HL-60/S4 treated with phorbol 12-myristate 13-acetate at 8.2 ng/mL for 4 days and 3 days (cell line): ENCODE data around the gene GFAP.

ENCODE experiments used
- in situ Hi-C: fragments of 300-500 bp; cut with MboI; formaldehyde crosslinking; loops from 2 replicates; pipeline ENCODE4 v1.15.0; 2022; ENCODE audit warnings: low sequenced_read_pairs

Gene GFAP

DNA sequence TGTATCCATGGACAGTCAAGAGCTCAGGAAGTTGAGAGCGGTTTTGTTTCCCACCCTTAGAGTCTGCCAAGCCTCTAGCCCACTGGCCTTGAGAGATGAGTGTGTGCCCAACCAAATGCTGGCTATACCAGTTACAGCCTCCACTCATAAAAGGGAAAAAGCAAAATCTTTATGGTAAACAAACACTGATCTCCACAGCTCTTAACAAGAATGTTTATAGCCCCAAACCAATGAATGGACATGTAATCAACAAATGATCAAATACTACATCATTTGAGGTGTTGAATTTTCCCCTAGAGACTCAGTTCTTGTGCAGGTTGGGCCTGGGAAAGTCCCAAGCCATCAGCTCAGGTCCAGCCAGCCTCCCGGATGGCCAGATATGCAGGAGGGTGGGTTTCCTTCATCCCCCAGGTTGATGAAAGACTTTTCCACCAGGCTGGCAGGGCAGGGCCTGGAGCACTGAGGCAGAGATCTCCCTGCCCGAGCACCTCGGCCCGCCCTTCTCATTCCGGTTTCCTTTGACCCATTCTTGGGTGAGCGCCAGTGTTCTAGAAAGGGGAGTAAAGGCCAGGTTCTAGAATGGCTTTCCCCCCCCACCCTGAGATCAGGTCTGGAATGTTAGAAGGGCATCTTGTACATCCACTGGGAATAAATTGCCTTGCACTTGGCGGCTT lies 12.2 kb downstream of the GFAP start:
- in situ Hi-C loops: no loop called here

DNA sequence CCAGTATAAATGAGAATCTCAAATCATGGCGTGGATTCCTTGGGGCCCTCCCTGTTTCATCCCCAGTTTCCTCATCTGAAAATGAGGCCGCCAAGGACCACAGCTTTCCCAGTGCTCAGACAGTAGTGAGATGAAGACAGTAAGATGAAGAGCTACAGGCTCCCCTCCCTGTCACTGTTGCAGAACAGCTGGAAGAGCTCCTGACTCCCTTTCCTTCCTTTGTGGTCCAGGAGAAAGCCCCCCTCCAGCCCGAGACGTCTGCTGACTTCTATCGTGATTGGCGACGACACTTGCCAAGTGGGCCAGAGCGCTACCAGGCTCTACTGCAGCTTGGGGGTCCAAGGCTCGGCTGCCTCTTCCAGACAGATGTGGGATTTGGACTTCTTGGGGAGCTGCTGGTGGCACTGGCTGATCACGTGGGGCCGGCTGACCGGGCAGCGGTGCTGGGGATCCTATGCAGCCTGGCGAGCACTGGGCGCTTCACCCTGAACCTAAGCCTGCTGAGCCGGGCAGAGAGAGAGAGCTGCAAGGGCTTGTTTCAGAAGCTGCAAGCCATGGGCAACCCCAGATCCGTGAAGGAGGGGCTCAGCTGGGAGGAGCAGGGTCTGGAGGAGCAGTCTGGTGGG lies 13.1 kb downstream of the GFAP start:
- in situ Hi-C loops: no loop called here

DNA sequence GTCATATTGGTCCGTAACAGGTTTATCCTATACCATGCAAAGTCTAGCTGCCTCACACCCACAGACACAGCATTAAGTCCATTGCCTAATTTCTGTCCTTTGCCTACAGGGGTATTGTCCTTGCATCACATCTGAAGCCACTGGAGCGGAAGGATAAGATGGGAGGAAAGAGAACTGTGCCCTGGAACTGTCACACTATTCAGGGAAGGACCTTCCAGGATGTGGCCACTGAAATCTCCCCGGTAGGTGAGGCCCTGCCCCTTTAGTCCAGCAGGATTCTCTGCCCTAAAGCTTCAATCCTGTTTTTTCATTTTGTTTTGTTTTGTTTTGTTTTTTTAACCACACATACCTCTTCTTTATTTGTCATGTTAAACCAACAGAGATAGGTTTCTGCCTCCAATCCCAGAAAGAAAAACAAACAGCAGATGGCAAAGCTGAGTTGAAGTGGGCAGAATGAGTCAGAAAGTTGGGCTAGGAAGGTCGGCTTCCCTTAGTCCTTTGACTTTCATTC lies 13.8 kb downstream of the GFAP start:
- in situ Hi-C loops: no loop called here

DNA sequence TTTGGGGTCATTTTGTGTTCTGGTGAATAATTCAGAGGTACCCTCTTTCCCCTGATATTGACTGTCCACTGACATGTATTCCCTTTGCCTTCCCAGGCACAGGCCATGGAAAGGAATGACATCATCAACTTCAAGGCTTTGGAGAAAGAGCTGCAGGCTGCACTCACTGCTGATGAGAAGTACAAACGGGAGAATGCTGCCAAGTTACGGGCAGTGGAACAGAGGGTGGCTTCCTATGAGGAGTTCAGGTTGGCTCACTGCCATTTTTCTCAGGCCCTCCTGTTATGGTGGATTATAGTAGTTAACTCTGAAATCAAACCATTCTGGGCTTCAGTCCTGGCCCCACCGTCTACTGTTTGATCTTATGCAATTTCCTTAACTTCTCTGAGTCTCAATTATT lies 14.4 kb downstream of the GFAP start:
- in situ Hi-C loops: no loop called here

DNA sequence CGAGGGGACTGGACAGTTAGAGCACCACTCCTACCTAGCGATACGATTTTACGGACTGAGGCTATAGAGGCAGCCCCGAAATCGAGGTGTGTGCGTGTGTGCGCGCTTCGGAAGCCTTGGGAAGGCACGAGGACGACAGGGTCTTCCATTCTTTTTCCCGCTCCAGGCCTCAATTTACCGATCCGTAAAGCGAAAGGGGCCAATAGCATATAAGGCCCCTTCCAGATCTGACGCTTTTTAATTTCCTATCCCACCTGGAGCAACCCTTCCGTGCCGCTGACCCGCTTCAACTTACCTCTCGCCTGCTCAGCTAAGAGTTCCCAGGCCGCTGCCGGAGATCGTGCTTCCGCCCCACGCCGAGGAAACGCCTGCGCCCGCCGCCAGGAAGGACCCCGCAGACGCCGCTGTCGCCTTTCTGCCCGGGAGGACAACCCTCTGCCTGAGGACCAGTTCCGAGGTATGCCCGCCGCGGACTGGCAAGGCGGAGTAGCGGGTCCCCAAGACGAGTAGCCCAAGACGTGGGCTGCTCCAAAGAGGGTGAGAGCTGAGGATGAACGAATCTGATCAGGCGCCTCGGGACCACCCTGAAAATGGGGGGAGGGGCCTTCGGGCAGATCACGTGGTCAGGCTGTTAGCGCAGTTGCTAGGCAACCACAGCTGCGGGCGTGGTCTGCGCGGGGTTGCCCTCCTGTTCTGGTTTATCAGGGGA lies 16.1 kb downstream of the GFAP start, which contains the start of gene EFTUD2:
Gene EFTUD2, minus strand, starts transcription at position 372 of the 709 bp plus-strand sequence. CDS start 4,924 bp downstream, outside the sequence.
- in situ Hi-C loops: no loop called here

DNA sequence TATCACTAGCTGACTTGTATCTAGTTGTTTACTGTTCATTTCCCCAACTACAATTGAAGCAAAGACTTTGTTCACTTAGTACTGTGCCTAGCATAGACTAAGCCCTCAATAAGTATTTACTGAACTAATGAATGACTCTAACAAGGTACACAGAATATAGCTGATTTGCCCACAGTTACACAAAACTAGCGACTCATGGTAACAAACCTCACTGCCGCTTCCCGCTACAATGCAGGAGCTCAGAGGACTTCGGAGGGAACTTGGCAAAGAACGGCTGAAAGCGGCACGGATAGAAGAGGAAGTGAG lies 16.6 kb downstream of the GFAP start:
- in situ Hi-C loops: no loop called here

DNA sequence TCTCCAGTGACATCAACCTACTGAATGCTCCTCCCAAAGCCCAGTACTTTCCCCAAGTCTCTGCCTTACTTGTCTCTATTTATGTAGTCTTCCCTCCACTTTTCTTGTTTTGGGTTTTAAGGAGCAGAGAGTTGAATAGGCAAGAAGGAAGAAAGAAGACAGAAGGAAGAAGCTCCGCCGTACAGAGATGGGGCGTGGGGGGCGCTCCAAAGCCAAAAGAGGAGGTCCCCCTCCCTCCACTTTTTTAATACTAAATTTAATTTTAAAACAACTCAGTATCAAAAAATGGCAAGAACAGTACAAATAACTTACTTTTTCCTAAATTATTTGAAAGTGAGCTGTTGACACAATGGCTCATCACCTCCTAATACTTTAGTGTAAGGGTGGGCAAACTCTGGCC lies 20.7 kb downstream of the GFAP start:
- in situ Hi-C loops: no loop called here

DNA sequence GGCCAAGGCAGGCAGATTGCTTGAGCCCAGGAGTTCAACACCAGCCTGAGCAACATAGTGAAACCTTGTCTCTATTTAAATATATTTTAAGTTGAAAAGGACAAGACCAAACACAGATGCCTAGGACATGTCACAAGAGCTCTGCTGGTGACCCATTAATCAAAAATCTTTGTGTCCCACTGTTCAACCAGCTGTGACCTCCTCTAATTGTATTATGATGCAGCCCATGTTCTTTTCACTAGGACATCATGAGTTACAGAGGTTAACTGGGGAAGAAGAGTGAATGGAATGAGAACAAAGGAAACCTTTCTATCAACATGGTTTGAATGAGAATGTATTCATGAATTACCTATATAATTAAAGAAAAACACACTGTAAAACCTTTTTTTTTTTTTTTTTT lies 23.1 kb downstream of the GFAP start:
- in situ Hi-C loops: no loop called here

DNA sequence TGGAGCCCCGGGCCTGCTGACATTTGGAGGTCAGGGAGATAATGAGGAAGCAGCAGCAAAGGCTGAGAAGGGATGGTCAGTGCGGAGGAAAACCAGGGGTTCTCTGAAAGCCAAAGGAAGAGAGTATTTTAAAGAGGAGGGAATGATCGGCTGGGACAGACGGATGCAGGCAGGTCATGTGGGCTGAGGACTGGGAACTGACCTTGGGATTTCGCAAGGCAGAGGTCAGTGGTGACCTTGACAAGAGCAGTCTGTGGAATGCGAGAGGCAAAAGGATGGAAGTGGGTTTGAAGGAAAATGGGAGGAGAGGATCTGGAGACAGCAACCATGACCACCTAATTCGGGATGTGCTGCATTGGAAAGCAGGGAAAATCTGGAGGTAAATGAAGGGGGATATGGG lies 26.3 kb downstream of the GFAP start:
- in situ Hi-C loops: no loop called here

DNA sequence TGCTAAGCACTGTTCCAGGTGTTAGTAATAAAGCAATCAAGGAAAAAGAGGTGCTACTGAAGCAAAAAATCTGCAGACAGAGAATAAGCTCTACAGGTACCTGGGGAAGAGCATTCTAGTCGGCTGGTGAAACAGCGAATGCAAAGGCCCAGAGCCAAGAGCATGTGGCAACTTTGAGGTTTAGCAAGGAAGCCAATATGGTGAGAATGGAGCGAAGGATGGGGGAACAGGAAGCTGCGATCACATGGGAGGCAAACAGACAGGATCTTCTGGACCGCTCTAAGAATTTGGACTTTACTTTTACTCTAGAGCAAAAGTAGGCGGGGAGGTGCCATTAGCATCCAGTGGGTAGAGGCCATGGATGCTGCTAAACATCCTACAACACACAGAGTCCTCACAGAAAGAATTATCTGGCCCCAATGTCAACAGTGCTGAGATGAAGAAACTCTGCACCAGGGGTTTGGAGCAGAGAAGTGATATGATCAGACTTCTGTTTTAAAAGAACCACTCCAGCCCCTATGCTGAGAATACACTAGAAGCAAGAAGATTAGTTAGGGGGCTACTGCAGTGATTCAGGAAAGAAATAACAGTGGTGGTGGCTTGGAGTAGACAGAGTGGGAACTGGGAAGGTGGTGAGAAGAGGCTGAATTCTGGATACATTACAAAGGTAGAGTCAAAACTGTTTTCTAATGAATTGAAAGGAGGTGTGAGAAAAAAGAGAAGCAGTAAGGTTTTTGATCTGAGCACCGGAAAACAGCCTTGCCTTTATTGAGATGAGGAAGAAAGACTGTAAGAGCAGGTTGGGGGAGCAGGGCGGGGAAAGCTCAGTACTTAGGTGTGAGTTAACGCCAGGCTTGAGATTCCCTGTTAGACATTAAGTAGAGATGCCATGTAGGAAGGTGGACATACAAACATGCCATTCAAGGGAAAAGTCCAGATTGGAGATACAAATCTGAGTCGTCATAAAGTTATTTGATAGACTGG lies 27.0 kb downstream of the GFAP start:
- in situ Hi-C loops: no loop called here

DNA sequence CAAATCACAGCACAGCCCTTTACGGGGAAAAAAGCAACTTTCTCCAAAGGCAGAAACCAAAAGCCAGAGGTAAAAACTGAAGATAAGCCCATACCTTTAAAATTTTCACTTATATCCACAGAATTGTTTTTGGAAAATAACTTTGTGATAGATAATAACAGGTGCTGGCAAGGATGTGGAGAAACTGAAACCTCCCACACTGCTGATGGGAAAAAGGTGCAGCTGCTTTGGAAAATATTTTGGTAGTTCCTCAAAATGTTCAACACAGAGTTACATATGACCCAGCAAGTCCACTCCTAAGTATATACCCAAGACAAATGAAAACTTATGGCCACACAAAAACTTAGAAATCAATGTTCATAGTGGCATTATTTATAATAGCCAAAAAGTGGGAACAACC lies 28.3 kb downstream of the GFAP start:
- in situ Hi-C loops: no loop called here

DNA sequence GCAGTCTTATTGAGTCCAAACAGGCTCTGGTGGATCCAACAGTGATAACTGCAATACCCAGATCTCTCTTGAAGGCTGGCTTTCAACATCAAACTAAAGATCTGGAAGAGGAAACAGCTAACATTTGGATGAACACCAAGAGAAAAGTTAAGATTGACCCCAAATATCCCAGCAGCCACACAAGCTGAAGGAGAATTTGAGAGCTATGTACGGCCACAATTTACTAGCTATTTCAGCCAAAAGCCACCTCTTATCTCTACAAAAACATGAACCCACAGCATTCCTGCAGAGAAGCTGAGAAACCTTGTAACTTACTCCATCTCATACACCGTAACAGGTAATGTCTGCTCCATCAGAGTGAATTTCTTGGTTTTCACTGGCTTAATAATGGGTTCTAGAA lies 30.4 kb downstream of the GFAP start:
- in situ Hi-C loops: no loop called here

DNA sequence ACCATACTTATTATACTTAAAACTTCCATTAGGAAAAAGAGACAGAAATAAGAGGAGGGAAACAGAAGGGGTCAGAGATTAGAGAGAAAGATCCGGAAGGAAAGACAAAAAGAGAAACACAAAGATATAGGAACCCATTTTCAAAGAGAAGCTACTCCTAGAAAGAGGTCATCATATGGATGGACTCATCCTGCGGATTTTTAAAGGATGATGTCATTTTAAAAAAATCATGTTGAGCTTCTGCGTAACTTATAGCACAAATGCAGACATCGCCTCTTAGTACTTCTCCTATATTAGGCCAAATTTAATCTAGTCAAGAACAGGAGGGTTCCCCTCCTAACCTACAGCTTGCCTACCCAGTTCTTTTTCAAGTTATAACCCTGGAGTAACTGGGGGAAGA lies 34.2 kb downstream of the GFAP start:
- in situ Hi-C loops: no loop called here

DNA sequence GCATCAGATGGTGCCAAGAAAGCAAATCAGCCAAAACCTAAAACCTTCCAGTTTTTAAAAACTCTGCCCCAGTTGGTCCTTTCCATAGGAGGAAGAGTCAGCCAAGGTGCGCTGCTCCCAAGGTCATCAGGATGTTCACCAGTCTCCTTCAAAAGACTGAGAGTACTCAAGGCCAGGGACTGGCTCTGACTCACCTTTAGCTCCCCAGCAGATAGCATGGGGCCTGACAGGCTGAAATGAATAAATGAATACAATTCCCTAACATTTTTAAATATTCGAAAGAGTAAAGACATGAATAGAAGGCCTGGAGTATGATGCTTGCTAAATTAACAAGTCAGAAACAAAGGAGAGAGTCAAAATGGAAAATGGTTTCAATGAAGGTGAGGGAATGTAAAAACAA lies 35.2 kb downstream of the GFAP start:
- in situ Hi-C loops: no loop called here

DNA sequence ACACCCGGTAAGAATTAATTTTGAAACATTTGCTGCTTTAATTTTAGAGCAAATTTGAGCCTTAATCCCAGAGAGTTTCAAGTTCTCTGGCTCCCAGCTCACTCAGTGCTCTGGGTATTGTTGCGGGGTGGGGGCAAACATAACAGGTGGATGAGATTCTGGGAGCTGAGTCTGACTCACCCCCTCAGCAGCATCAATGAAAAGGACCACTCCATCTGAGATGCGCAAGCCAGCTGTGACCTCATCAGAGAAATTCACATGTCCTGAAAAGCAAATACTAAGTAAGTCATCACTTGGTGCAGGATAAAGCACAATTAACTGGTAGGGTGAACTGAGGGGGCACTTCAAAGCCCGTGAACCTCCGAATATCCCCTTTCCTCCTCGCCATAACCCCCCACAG lies 35.9 kb downstream of the GFAP start:
- in situ Hi-C loops: no loop called here

DNA sequence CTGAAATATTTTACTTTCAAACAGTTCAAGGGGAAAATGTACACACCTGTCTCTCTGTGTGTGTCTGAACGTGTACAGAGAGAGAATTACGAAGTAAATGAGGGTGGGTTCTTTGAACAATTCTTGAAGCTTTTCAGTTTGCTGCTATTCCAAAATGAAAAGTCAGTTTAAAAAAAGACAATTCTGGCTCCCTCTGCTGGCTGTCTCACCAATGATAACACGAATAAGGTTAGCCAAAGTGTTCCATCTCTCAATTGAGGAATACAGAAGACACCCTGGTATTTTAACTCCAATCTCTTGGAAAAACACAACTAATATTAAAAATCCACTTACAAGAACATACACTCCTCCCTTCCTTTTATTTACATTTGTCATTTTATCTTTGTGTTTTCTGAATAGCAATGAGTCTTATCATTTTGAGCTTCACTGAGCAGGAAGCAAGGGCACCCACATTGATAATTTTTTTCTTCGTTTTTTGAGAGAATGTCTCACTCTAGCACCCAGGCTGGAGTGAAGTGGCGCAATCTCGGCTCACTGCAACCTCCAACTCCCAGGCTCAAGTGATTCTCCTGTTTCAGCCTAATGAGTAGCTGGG lies 36.6 kb downstream of the GFAP start:
- in situ Hi-C loops: no loop called here

DNA sequence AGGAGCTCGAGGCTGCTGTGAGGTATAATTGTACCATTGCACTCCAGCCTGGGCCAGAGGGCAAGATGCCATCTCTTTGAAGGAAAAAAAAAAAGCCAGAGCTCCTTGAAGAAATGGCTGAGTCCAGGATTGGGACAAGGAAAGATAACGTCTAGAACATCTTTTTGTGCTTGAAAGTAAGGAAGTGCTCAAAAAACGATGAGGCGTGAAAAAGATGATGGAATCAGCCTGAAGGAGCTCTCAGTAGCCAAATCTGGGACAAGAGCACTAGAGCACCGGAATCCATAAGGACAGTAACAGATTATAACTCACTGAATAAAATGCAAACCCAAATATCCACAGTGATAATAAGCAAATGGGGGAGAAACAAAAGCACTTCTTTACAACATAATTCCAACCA lies 38.2 kb downstream of the GFAP start:
- in situ Hi-C loops: no loop called here

DNA sequence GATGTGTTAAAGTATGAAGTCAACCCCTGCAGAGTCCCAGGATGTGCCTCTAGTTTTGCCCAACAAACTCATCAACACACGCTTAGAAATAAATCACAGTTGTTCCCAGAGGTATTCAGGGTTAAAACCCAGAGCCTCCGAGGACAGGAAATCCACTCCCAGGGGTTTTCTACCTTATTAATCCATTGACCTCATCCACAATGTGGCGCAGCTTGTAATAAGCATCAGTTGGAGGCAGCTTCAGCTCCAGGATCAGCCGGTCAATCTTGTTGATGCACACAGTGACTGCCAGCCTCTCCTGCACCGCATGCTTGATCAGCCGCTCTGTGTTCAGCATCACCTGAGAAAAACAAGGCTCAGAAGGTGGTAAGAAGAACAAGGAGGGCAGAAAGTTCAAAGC lies 39.5 kb downstream of the GFAP start:
- in situ Hi-C loops: no loop called here

DNA sequence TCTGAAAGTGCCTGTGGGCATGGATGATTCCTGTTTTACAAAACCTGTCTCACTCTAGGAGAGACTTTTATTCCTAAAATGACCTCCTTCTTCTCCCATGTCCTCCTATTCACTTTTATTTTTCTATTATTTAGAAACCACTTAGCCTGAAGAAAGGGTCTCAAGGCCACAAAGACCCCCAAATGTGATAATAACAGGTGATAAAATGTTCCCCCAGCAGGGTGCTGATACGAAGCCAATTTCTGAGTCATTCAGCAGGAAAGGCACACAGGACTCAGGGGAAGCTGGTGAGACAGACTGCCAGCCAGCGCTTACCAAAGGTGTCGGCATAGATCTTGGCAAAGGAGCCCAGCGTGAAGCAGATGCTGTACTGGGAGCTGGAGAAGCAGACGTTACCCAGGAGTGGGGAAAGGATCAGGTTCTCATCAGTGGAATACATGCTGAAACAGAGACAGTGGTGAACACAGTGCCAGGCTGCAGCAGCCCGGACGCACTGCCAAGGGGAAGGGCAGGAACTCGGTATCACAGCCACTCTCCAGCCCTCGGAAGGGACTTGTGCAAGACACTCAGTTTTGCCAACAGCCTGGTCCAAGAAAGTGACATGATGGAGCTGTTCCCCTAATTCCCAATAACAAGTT lies 43.0 kb downstream of the GFAP start:
- in situ Hi-C loops: loop anchor here (25.0 kb wide), 1 partner anchor 335 kb away; no protein-coding TSS in a partner anchor

DNA sequence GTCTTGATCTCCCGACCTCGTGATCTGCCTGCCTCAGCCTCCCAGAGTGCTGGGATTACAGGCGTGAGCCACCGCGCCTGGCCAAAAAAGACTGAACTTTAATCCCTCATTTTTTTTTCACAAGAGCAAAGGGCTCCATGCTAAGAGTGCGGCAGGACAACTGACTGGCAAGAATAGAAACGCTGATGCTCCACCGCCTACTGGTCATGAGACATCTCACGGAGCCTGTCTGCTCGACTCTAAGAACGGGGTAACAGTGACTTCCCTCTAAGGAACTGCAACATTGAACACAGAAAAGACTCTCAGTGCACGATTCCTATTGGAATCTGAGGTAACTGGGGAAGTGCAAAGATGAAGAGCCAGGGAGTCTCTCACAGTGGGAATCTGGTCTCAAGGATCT lies 43.7 kb downstream of the GFAP start:
- in situ Hi-C loops: loop anchor here (25.0 kb wide), 1 partner anchor 334 kb away; no protein-coding TSS in a partner anchor
